HG03521 (cell line): ENCODE measurements around the gene SBF1.
"Not testable (repeated sequence)": the region's sequence is repeated elsewhere in the genome, so short reads cannot be mapped to it uniquely, and the experiment has no call there.

ENCODE experiments used
- ATAC-seq: cut with Tn5 transposase; IDR thresholded peaks from one replicate; pipeline ENCODE4 v1.9.1; 2021; ENCODE audit warnings: mild to moderate bottlenecking, moderate library complexity; ENCODE audit not compliant: unreplicated experiment

Gene SBF1

GRCh38 chr22:50400406-50400805 is 74.4 kb downstream of the SBF1 start:
- no peak for ATAC-seq

- no peak for ATAC-seq
These were observed 75.0 kb downstream of the SBF1 start for GRCh38 chr22:50399751-50400331.

- ATAC-seq: no peak
These were observed 75.8 kb downstream of the SBF1 start for GRCh38 chr22:50398831-50399648.

- not testable (repeated sequence) for ATAC-seq
These were observed 77.3 kb downstream of the SBF1 start for GRCh38 chr22:50397371-50398060.

- no peak for ATAC-seq
These were observed 78.0 kb downstream of the SBF1 start for GRCh38 chr22:50396751-50397370.
